Activated CD8-positive, alpha-beta memory T cell treated with anti-CD3 and anti-CD28 coated beads for 24 hours (primary cell): ENCODE measurements around the gene URAD.
A peak's percentile ranks its signal among the peaks of the same experiment; 100 is the strongest.
"Not testable (repeated sequence)": the region's sequence is repeated elsewhere in the genome, so short reads cannot be mapped to it uniquely, and the experiment has no call there.

ENCODE experiments used
- DNase-seq: peaks from one replicate; pipeline ENCODE4 v3.0.0-alpha.2; 2020

The URAD gene

GRCh38 chr13:27969866-27970229 lies 18.6 kb downstream of the URAD start:
- DNase-seq = peak; percentile 21

- peak; percentile 55 for DNase-seq
These were observed 19.2 kb downstream of the URAD start, which contains the start of gene CDX2 for GRCh38 chr13:27969082-27969865. Gene CDX2, minus strand, starts transcription at chr13:27969315. Its CDS starts 309 bp downstream, at chr13:27969006.

DNA sequence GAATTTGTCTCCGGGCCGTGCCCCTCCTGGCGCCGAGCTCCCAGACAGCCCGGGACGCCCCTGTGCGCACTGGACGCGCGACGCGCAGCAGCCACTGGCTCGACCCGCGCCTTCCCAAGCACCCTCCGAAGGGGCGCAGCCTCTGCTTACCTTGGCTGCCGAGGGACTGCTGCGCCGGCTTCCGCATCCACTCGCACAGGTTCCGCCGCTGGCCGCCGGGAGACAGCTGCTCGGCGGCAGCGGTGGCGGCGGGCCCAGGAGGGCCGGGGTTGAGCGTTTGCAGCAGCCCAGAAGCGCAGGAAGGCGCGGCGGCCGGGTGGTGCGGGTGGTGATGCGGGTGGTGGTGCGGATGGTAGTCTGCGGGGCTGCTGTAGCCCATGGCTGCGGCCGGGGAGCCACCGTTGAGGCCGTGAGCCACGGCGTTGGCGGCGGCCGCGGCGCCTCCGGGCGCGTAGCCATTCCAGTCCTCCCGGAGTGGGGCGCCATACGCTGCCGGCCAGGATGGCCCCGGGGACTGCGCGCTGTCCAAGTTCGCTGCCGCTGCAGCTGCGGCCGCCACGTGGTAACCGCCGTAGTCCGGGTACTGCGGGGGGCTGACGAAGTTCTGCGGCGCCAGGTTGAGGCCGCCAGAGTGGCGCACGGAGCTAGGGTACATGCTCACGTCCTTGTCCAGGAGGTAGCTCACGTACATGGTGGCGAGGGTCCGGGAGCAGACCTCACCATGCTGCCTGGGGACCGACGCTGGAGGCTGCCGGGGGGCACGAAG lies 20.0 kb downstream of the URAD start:
- DNase-seq = no peak

GRCh38 chr13:27967736-27968315 lies 20.7 kb downstream of the URAD start:
- DNase-seq = peak; percentile 55

GRCh38 chr13:27967203-27967735 lies 21.2 kb downstream of the URAD start:
- DNase-seq = peak; percentile 53

DNA sequence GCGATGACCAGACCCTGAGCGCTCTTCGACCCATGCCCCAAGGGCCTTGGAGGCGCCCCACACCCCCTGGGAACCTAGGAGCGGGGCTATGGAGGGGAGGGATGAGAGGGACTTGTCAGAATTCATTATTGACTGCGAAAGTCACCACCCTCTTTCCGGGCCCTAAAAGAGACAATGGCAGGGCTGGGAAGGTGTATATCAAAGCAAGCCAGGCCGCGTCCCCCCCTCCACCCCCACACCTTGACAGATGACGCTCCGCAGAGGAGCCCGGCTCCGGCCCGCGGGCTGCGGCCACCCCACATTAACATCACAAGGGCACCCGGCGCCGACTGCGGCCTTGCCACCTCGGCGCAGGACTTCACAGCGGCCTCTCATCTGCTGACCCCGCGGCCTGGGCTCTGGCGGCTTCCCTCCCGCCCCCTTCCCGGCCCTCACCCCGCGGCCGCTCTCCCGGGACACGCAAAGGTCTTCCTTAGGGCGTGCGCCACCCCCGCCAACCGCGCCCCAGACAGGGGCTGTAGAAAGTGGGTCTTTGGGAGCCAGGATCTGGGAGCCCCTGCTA lies 21.8 kb downstream of the URAD start:
- no peak for DNase-seq

- DNase-seq = no peak
These were observed 22.5 kb downstream of the URAD start for GRCh38 chr13:27965740-27966640.

GRCh38 chr13:27965343-27965739 lies 23.2 kb downstream of the URAD start:
- no peak for DNase-seq

DNA sequence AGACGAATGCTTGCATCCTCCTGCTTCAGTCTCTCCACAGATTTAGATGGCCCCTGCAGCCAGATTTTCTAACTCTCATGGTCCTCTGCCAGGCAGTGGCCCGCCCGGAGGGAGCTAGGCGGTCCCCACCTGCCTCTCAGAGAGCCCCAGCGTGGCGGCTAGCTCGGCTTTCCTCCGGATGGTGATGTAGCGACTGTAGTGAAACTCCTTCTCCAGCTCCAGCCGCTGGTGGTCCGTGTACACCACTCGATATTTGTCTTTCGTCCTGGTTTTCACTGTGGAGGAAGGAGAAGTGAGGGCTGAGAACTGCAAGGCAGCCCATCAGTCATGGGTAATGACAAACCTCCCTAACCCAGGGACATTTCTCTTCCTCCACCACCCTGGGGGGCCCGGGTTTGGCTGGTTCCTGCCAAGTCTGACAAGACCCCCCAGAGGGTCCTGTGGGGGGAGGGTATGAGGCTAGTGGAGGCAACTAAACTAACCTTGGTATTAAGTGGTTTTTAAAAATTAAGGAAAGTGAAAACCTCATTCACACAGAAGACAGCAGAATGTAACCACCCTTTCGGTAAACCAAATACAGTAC lies 23.7 kb downstream of the URAD start:
- peak; percentile 47 for DNase-seq

DNA sequence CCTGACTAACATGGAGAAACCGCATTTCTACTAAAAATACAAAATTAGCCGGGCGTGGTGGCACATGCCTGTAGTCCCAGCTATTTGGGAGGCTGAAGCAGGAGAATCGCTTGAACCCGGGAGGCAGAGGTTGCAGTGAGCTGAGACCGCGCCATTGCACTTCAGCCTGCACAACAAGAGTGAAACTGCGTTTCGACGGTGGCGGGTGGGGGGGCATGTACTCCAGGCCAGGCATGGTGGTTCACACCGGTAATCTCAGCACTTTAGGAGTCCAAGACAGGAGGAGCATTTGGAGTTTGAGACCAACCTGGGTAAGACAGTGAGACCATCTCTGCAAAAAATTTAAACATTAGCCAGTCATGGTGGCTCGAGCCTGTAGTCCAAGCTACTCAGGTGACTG lies 24.3 kb downstream of the URAD start:
- DNase-seq = not testable (repeated sequence)

DNA sequence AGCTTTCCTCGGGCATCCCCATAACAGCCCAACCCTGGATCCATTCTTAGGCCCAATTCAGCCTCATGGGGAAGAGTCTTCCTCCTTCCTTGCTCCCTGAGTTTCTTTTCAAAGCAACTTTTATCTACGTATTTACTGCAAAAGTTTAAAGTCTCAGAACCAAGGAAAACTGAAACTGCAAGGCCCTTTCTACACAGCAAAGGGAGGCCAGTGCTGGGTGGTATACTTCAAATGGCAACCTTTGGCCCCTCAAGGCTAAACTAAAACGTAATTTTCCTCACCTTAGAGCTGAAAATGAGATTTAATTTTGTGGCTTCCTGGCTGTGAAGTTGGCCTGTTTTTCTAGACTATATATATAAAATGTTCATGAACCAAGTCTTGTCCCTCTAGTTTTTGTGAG lies 25.0 kb downstream of the URAD start:
- no peak for DNase-seq

DNA sequence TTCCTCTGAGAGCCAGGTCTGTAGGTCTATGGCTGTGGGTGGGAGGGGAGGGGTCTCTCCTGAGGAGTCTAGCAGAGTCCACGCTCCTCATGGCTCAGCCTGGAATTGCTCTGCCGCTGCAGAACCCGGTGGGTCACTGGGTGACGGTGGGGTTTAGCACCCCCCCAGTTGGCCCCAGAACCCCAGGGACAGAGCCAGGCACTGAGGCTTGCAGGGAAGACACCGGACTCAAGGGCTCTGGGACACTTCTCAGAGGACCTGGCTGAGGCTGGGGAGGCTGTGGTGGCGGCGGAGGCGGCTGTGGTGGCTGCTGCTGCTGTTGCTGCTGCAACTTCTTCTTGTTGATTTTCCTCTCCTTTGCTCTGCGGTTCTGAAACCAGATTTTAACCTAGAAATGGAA lies 25.5 kb downstream of the URAD start:
- DNase-seq = no peak

DNA sequence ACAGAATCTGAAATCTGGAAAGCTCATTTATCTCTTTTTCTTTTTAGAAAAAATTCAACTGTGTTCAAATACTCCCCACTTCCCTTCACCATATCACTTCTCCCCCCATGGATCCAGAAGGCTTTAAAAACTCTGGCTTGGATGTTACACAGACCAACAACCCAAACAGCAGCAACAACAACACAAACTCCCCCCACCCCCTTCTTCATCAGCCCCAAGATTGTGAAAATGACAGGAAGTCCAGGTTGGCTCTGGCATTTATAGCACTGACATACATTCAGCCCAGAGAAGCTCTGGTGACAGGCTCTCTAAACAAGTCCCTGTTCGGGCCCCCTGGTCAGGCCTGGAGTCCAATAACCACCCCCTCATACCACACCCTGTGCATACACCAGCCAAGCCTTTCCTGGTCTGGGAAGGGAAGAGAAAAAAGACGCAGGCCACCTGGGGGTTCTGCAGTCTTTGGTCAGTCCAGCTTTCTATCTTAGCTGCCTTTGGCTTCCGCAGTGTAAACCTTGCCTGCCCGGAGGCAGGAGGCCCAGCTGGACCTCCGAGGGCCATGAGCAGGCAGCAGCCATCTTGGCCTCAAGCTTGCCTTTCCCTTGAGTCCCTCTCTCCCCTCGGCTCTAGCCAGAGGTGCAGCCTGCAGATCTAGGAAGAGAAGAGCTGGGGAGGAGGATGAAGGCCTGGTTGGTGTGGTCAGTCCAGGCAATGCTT lies 26.2 kb downstream of the URAD start:
- no peak for DNase-seq

DNA sequence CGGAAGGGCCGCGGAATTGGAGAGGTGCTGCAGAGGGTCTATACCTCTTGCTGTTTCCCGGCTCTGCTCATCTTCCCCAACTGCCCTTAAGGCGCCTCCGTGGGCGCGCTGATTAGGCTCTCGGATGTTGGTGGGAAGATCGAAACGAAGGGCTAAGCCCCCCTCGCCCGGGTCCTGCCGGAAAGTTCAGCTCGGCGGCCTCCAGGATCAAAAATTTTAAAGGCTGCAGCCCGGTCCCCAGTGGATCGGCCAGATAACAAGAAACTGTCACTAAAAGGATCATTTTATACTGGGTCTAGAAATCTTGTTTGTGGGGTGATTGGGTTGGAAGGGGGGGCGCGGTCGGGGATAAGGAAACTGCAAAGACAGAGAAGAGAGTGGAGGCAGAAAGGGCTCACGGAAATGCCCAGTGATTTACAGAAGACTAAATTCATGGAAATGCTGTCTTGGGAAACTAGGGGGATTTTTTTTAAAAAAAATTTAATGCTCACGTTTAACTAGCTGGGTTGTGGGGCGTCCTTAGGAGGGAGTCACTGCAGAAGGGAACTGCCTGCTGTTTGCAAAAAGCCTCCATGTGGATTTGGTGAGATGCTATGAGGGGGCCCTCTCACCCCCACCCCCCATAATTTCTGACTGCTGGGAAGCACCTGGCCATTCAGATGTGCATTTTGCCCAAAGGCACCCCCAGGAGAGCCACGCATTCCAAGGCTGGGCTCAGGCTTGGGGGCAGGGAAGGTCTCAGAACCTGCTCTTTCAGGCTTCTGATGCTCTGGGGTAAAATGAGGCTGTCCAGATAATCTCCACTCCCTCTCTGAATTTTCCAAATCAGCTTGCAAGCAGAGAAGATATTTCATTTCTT lies 27.0 kb downstream of the URAD start:
- no peak for DNase-seq

GRCh38 chr13:27960362-27961226 lies 27.9 kb downstream of the URAD start:
- no peak for DNase-seq

- no peak for DNase-seq
These were observed 28.5 kb downstream of the URAD start for GRCh38 chr13:27959976-27960361.

DNA sequence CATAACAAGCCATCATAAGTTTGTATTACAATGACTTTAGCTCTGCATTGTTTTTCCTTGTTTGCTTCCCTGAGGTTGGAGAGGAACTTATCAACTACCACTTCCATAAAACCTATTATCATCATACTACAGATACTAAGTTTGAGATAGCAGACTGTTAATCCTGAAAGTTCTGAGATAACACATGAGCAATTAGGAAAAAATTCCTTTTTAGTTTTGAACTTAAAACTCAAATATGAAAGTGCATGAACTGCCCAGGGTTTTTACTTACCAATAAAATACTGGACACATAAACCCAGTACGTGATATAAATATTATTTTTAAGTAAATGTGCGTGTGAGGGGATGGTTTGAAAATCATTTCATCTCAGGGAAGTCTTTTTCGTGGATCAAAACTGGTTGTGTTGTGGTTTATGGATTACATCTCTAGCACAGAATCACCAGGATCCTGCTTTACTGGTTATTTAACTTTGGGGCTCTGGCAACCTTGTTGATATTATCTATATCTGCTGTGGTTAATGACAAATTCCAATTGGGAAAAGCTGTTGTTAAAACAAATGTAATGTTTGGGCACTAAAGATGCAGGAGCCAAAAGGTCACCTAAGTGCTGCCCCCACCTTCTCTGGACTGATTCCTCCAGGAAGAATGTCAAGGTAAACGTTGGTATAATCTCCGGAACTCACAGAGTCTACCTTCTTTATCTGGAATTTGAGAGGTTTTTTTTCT lies 31.8 kb downstream of the URAD start:
- DNase-seq = no peak

- DNase-seq = no peak
These were observed 33.4 kb downstream of the URAD start for GRCh38 chr13:27955014-27955591.
